T-helper 2 cell (primary cell): ENCODE data around the gene XIST.
A peak's percentile ranks its signal among the peaks of the same experiment; 100 is the strongest.
"Not testable (repeated sequence)": the region's sequence is repeated elsewhere in the genome, so short reads cannot be mapped to it uniquely, and the experiment has no call there.

Experiments used
- DNase-seq, 5 experiments: peaks; one replicate each; pipeline versions ENCODE4 v3.0.0 to v3.0.0-alpha.2; 2012 to 2022
- total RNA-seq, 2 donors: gene quantifications; one replicate each; lab custom pipeline; 2026; lab: John Stamatoyannopoulos, UW

Gene XIST
- total RNA-seq: 46.5 to 885 reads per million in 2 donors

DNA sequence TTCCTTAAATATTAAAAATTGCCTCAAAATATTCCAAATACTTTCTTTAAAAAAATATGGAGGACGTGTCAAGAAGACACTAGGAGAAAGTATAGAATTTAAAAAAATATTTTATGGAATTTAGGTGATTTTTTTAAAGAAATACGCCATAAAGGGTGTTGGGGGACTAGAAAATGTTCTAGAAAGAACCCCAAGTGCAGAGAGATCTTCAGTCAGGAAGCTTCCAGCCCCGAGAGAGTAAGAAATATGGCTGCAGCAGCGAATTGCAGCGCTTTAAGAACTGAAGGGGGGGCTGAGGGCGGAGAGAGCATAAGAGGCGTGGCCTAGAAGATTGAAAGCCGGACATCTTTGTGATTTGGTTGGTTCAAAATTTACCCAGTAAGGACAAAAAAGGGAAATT lies at the start of gene XIST:
Gene XIST, minus strand, starts transcription at position 248 of the 400 bp plus-strand sequence.
- peak in 1 of 5 experiments; percentile 63 for DNase-seq

DNA sequence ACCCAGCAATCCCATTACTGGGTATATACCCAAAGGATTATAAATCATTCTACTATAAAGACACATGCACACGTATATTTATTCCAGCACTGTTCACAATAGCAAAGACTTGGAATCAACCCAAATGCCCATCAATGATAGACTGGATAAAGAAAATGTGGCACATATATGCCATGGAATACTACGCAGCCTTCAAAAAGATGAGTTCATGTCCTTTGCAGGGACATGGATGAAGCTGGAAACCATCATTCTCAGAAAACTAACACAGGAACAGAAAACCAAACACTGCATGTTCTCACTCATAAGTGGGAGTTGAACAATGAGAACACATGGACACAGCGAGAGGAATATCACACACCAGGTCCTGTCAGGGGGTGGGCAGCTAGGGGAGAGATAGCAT lies 45.8 kb upstream of the XIST start:
- not testable (repeated sequence) for DNase-seq

DNA sequence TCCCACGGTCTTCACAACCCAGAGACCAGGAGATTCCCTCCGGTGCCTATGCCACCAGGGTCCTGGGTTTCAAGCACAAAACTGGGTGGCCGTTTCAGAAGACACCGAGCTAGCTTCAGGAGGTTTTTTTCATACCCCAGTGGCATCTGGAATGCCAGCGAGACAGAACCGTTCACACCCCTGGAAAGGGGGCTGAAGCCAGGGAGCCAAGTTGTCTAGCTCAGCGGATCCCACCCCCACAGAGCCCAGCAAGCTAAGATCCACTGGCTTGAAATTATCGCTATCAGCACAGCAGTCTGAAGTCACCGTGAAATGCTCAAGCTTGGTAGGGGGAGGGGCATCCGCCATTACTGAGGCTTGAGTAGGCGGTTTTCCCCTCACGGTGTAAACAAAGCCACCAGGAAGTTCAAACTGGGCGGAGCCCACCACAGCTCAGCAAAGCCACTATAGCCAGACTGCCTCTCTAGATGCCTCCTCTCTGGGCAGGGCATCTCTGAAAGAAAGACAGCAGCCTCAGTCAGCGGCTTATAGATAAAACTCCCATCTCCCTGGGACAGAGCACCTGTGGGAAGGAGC lies 40.1 kb upstream of the XIST start:
- peak in 2 of 5 experiments; percentile 20 for DNase-seq

DNA sequence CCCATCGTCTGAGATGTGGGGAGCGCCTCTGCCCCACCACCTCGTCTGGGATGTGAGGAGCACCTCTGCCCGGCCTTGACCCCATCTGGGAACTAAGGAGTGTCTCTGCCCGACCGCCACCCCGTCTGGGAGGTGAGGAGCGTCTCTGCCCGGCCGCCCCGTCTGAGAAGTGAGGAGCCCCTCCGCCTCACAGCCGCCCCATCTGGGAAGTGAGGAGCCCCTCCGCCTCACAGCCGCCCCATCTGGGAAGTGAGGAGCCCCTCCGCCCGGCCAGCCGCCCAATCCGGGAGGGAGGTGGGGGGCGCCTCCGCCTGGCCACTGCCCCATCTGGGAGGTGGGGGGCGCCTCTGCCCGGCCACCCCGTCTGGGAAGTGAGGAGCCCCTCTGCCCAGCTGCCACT lies 29.7 kb upstream of the XIST start:
- DNase-seq: not testable (repeated sequence)

DNA sequence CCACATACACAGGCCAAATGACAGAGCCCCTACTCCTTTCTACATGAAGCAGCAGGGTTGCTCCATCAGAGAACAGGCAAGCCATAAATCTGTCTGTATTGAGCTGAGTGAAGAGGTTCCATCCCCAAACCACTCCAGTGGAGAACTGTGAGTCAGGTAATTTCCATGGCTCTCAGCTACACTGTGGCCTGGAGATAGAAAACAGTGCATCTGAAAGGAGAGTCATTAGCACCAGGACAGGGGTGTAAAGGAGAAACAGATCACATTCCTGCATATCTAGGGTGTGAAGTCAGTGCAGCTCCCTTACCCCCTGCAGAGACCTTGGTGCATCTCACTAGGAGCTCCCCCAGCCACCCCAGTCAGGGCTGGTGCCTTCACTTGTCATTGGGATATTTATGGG lies 25.2 kb upstream of the XIST start:
- DNase-seq: no peak

DNA sequence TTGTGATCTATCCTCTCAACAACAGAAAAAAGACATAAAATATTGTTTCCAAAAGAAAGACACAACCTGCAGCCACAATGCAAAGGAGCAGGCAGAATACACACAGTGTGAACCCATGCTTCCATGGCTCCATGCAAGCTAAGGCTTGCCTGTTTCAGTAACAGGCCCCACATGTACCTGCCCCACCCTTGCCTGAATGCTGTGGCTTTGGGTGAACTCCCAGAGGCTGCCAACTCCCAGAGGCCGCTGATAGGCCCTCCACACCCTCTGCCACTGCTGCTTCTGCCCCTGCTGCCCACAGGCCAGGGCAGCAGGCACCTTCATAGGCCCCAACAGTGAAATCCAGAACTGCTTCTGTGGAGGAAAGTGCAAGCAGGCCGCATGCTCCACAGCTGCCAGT lies 24.4 kb upstream of the XIST start:
- DNase-seq: no peak

DNA sequence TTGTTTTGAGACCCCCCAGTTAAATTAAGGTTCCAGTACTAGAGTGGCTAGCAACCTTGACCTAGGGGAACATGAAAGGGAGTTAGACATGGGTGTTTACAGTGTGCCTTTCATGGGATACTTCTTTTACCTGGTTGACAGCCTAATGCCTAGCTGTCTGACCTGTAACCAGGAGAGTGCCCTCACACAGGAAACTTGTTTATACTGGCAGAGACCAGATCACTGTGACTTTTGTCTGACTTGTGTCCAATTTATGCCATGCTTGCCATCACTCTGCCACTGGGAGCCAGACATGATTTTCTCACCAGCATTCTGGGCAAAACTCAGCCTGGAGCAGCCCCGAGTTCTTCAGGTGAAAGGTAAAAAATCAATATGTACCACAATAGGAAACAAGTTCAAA lies 16.4 kb upstream of the XIST start:
- DNase-seq: no peak

DNA sequence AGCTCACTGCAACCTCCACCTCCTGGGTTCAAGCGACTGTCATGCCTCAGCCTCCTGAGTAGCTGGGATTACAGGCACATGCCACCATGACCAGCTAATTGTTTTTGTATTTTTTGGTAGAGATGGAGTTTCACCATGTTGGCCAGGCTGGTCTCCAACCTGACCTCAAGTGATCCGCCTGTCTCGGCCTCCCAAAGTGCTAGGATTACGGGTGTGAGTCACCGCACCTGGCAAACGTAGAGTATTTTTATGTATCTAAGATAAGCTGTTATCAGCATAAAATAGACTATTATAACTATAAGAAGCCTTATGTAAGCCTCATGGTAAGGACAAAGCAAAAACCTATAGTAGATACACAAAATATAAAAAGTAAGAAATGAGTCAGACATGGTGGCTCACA lies 14.6 kb upstream of the XIST start:
- DNase-seq: no peak

DNA sequence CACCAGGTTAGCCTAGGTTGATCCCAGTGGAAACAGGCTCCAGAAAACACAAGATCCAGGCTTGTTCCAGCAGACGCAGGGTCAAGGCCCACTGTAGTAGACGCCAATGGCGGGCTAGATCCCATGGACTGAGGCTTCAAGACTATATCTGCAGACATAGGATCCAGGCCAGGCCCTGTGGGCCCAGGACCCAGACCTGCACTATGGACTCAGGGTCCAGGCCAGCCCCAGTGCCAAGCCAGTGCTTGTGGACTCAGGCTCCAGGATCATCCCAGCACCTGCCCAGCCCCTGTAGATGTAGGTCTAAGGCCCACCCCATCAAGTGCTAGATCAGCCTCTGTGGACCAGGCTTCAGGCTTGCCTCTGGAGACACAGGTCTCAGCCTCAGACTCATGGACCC lies 11.3 kb upstream of the XIST start:
- DNase-seq: no peak

DNA sequence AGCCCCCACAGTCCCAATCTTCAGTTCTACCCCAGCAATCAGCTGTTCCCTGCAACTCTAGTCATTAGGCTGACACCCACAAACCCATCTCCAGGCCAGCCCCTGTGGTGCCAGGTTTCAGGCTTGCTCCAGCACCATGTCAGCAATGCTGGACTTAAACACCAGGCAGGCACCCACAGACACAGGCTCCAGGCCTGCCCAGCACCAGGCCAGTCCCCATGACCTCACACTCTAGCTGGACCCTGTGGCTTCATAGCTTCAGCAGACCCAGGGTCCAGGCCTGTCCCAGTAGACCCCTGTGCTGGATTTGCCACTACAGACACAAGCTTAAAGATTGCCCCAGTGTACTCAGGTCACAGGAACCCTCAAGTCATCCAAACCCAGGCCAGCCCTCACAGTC lies 10.8 kb upstream of the XIST start:
- no peak for DNase-seq

DNA sequence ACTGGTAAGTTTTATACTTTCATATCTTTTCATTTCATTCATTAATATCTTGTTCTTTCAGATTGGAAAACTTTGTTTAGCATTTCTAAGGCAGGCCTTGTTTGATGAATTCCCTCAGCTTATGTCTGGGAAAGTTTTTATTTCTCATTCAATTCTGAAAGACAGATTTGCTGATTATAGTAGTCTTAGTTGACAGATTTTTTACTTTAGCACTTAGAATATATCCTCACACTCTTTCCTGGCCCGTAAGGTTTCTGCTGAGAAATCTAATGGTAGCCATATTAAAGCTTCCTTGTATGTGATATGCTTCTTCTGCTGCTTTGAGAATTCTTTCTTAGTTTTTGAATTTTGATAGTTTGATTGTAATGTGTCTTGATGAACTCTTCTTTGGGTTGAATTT lies 7.1 kb upstream of the XIST start:
- no peak for DNase-seq

DNA sequence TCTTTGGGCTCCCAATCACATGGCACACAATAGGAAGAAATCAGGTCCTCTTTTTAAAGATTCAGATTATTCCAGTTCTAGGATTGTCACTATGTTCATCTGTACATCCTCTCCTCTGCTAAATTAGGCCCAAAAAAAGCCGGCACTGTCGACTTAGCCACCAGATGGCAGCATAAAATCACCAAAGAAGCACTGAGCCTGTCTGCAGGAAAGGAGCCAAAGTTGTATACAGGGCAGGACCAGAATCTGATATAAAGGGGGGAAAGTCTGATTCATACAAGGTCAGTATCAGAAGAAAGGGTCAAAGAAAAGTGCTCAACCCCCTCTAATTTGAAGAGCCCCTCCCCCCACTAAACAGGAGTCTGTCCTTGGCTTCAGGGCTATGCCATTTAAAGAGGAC lies 3.0 kb upstream of the XIST start:
- DNase-seq: peak in 4 of 5 experiments; percentile 27 to 51 (median 42)

DNA sequence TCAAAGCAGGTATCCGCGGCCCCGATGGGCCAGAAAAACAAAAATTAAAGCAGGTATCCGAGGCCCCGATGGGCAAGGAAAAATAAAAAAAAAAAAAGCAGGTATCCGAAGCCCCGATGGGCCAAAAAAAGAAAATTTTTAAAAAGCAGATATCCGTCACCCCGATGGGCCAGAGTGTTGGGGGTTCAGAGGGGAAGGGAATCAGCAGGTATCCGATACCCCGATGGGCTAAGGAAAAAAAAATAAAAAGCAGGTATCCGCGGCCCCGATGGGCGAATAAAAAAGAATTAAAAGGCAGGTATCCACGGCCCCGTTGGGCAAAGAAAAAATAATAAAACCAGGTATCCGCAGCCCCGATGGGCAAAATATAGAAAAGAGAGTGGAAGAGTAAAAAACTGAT lies 492 bp downstream of the XIST start:
- DNase-seq: no peak

DNA sequence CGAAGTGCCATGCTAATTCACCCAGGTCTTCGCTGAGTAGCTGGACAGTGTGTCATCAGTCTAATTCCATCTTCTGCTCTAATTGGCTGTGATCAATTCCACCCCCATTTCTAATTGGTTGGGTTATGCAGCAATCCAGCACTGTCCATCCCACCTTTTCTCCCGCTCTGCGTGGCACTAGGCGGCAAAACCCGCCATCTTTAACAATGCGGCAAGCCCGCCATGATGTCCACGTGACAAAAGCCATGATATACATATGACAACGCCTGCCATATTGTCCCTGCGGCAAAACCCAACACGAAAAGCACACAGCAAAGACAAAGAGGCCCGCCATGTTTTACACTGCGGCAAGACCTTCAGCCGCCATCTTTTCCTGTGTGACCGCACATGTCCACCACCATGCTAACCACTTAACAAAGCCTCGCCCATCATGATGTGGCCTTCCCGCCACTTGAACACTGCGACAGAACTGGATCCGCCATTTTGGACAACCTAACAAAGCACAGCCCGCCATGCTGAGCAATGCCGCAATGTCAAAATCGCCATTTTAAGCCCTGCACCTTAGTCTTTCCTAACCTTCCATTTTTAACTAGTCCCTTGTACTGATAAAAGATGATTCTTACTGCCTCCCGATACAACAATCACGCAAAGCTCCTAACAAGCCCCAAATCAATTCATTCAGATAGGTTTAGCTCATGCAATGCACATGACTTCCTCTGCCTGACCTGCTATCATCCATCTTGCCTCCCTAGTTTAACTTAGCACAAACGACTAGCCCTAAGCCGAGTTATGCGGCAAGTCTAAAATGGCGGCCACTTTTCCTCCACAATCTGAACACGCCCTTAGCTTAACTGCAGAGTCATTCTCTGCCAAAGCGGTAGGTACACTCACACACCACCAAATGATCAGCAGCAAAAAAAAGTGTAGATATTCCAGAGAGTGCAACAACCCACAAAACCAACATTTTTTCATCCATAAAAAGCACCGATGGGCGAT lies 1.2 kb downstream of the XIST start:
- DNase-seq: peak in 1 of 5 experiments; percentile 83

DNA sequence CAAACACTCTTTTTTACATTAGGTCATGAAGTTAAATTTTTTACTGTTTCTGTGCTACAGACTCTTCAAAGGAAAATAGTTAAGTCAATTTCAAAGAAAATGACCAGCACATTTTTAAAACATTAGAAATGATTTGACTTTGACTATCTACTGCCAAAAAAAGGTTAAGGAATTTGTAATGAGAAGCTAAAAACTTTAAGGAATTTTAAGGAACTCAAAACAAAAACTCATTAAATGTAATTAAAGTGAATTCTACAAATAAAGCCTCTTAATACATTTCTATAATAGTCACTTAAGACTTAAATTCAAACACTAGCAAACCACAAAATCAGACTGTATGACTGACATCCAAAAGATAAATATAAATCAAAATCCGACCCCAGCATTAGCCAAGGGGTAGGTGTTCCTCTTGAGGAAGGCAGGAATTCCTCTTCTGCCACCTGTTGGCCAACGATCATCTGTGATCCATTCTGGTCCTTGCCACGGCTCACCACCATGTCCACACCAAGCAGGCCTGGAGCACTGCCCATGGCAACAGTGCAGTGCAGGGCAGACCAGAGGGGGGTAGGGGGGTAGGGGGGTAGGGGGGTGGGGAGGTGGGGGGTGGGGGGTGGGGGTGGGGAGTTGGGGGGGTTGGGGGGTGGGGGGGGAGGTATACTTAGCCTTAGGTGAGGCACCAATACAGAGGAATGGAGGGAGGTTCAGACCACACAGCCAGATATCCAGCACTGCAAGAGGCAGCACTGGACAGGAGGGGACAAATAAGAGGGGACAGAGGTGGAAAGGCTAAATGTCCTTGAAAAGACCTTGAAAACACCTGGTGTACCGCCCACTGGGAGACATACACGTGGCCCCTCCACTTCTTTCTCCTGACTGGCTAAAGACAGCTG lies 2.1 kb downstream of the XIST start:
- no peak for DNase-seq

DNA sequence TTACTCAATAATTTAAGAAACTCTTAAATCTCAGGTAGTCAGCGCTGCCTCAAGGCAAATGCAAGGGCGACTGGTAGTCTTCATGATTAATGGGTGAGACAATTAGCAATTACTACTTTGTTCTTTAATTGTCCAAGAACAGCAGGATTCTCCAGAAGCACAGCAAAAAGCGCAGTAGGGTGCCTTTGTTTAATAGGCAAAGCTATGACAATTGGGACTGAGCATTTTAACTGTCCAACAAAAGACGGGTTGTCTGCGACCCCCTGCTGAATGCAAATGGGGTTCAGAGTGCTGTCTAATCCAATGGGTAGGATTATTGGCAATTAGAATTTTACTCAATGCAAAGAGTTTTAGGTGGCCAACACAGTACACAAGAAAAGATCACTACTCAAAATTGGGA lies 3.4 kb downstream of the XIST start:
- DNase-seq: no peak

DNA sequence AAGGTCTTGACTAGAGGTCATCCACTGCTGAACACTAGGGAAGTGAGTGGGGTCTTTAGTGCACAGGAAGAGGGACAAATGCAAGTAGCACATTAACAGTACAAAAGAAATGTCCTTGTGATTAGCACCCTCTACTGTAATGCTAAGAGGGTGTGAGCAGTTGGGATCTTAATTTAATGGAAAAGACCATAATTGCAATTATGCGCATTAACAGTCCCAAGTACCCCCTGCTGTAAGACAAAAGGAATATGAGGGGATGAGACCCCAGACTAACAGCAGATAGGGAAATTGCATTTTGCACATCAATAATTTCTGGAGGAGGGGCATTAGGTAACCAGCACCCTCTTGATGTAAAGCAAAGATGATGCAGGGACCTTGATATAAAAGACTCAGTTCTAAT lies 4.5 kb downstream of the XIST start:
- no peak for DNase-seq

DNA sequence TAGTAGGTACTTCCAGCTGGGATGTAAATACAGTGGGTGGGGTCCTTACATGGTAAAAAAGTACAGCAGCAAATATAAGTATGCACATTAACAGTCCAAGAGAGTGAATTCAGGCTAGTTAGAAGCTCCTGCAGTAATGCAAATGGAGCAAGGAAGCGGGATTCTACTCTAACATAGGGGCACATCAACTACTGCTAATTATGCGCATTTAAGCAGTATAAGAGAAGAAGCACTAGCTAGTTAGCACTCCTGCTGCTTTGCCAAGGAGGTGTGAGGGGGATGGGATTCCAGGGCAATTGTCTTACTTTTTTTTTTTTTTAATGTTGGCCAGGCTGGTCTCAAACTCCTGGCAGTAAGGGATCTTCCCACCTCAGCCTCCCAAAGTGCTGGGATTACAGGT lies 5.4 kb downstream of the XIST start:
- DNase-seq: no peak

DNA sequence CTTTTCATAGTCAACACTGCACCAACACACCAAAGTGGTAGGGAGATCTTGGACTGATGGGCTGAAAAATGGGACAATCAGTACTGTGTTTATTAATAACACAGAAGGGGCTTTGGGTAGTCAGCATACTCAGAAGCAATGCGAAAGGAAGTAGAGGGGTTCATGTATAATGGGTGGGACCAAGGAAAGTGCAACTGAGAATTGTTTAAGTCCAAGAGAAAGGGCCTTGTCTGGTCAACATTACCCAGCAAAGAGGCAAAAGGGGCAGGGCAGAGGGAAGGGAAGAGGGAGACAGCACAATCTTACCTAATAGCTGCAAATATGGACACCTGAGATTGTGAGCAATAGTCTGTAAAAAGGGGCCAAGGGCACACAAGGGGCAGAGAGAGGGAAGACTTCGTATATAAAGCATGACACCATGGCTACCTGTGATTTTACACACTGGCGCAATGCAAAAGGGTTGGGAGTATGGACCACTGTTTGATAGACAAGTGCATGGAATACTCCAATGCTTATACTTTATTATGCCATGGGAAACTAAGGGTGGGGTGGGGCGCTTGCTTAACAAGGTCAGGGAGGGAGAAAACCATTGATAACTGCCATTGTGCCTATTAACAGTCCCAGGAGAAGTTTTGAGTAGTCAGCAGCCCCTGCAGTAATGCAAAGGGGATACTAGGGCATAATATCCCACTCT lies 9.8 kb downstream of the XIST start:
- DNase-seq: no peak

DNA sequence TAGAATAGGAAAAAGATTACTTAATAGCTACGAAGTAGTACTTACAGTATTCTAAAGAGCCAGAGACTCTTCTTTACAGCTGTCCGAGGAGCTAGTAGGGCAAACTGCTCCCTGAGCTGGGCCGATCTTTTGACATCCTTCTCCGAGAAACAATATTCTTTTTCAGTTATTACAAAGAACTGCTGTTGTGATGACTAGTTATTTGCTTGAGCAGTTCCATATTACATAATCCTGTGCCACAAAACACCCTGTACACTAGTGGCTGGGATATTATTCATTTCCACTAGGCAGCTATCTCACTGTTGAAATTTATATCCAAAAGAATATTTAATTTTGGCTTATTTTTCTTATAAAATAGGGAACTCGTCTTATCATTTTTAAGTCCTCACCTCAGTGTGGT lies 11.2 kb downstream of the XIST start:
- DNase-seq: no peak

DNA sequence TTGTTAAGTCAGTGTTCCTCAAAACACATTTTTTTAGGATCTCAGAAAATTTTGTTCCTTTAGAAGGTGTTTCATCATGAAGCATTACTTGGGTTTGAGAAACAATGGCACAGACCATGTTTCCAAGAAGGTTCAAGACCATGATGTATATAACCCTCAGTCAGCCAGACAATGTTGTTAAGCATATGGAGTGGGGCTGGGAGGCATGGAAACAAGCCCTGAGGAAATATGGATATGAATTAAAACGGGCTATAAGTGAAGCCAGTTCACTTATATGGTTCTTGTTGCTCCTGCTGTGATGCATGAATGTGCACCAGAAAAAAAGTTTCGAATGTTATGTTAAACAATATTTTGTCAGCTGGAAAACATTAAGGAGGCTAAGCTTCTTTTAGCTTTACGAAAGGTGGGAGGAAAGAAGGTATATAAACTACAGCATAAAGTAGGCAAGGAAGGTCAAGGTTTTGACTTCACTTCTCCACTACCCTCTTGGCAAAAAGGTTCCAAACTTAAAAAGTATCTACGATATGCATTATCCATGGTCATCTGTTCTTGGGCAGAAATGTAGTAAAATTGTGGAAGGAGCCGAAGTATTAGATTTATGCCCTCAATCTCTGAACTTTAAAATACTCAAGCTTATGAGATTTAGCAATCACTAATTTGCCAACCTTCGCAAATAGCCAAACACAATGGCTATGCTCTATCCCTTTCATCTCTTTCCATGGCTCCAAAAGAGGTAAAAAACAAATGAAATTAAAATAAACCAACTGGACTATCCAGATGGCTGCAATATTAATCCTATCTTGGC lies 12.2 kb downstream of the XIST start:
- DNase-seq: no peak

DNA sequence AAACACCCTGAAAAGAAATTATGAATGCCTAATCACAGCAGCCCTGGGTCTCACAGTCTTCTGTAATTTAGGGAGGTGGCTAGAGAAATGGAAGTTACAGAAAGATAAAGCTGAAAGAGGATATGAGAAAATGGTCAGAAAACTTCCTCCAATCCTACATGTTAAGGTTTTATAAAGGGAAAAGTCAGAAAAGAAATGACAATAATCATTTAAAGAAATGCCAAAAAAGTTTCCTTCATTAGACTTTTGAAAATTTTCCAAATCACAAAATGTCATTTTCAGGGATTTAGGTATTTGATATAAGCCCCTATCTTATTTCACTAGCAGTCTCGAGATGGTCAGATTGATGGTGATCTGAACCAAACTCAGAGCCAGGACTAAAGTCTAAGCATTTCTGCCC lies 13.4 kb downstream of the XIST start:
- no peak for DNase-seq
